Suppressor macrophage treated with lipopolysaccharide for 1 hour (primary cell): Measurements from ENCODE around the gene CACNA1C.
A peak's percentile ranks its signal among the peaks of the same experiment; 100 is the strongest.

ENCODE experiments used
- DNase-seq, 3 donors: peaks; one replicate each; pipeline ENCODE4 v3.0.0-alpha.2; 2020 to 2022

CACNA1C gene

GRCh38 chr12:2302711-2303580, 250.2 kb downstream of the CACNA1C start:
- no peak for DNase-seq

GRCh38 chr12:2304223-2304622, 251.4 kb downstream of the CACNA1C start:
- no peak for DNase-seq

GRCh38 chr12:2306012-2306411, 253.2 kb downstream of the CACNA1C start:
- no peak for DNase-seq

GRCh38 chr12:2306735-2307134, 253.9 kb downstream of the CACNA1C start:
- DNase-seq = no peak

GRCh38 chr12:2307550-2307949, 254.8 kb downstream of the CACNA1C start:
- no peak for DNase-seq

GRCh38 chr12:2309647-2310046, 256.9 kb downstream of the CACNA1C start:
- peak in 1 of 3 donors; percentile 24 for DNase-seq

GRCh38 chr12:2311020-2311778, 258.4 kb downstream of the CACNA1C start:
- DNase-seq = no peak

- DNase-seq = no peak
Observed at GRCh38 chr12:2312175-2312574, 259.4 kb downstream of the CACNA1C start.

GRCh38 chr12:2312770-2313169, 260.0 kb downstream of the CACNA1C start:
- DNase-seq = no peak

GRCh38 chr12:2314492-2314891, 261.7 kb downstream of the CACNA1C start:
- DNase-seq = no peak

GRCh38 chr12:2317772-2318171, 265.0 kb downstream of the CACNA1C start:
- DNase-seq = no peak

- no peak for DNase-seq
Observed at GRCh38 chr12:2318286-2318685, 265.5 kb downstream of the CACNA1C start.

GRCh38 chr12:2319136-2319535, 266.3 kb downstream of the CACNA1C start:
- no peak for DNase-seq

GRCh38 chr12:2319737-2320506, 267.1 kb downstream of the CACNA1C start:
- no peak for DNase-seq

GRCh38 chr12:2320841-2321240, 268.1 kb downstream of the CACNA1C start:
- DNase-seq = no peak

GRCh38 chr12:2322554-2323120, 269.9 kb downstream of the CACNA1C start:
- DNase-seq = no peak

- DNase-seq = peak; percentile 58 to 62 (median 61)
Observed at GRCh38 chr12:2323532-2324255, 270.9 kb downstream of the CACNA1C start.

- DNase-seq = no peak
Observed at GRCh38 chr12:2324387-2324786, 271.6 kb downstream of the CACNA1C start.

- DNase-seq = no peak
Observed at GRCh38 chr12:2325519-2325918, 272.7 kb downstream of the CACNA1C start.

GRCh38 chr12:2326470-2326869, 273.7 kb downstream of the CACNA1C start:
- DNase-seq = no peak

GRCh38 chr12:2328661-2329060, 275.9 kb downstream of the CACNA1C start:
- peak; percentile 72 to 83 (median 79) for DNase-seq

GRCh38 chr12:2329661-2330210, 276.9 kb downstream of the CACNA1C start:
- no peak for DNase-seq
